Mononuclear cell (primary cell): ENCODE measurements around the gene TMEM250. TPM values are rescaled to one million over a fixed set of nuclear protein-coding genes. Genes with fewer than 3 reads are reported as not detected.
"Not testable (repeated sequence)": the region's sequence is repeated elsewhere in the genome, so short reads cannot be mapped to it uniquely, and the experiment has no call there.

Experiments
- H3K27me3 ChIP-seq: 2 replicates; pipeline ENCODE4 v1.6.0; 2011; ENCODE audit warnings: low read length, control low read depth; ENCODE audit not compliant: insufficient read depth
- H3K4me1 ChIP-seq: 2 replicates; pipeline ENCODE4 v1.5.1; 2011; ENCODE audit warnings: mild to moderate bottlenecking, low read length, control low read depth; ENCODE audit not compliant: insufficient read depth
- H3K4me3 ChIP-seq: 2 replicates; pipeline ENCODE4 v1.5.1; 2011; ENCODE audit warnings: mild to moderate bottlenecking, low read length, moderate library complexity
- H3K9me3 ChIP-seq: 2 replicates; pipeline ENCODE4 v1.5.1; 2011; ENCODE audit warnings: low read depth, mild to moderate bottlenecking, control low read depth, low read length
- total RNA-seq: library from RNA; depleted of rRNA; stranded (reverse); fragments of >200 nt; gene quantifications from one replicate; pipeline ENCODE4 v1.2.3, GENCODE V29; 2012

TMEM250 gene
- total RNA-seq, 1 donor, result 5.6 TPM

DNA sequence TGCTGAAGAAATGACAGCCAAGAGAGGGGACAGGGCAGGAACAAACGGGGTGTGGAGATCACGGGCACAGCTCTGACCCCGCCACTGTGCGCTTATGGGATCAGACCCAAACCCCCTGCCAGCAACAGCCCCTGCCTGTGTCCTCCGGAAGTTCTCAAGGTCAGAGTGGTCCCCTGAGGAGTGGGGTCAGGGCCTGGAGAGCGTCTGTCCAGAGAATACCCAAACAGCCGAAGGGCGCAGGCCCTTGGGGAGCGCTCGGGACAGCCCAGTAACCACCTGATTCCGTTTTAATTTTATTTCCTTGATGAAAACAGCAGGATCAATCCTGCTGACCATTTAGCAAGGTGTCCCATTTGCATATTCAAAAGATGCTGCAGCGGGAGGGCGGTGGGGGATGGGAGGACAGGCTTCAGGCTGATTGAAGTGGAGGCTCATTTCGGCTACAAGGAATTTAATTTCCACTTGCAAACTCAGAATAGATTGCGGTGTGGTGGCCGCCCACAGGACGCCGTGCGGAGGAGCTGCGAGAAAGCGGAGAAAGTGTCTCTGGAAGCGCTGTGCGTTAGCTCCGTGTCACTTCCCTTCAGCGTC, 32.6 kb upstream of the TMEM250 start:
- no peaks in the 10 kb centered on the region for H3K27me3 ChIP-seq

GRCh38 chr9:136150664-136151213, 32.1 kb upstream of the TMEM250 start:
- H3K27me3 ChIP-seq, H3K9me3 ChIP-seq, H3K4me3 ChIP-seq, H3K4me1 ChIP-seq: not testable (repeated sequence)

More for the DNA sequence above, 32.6 kb upstream of the TMEM250 start:
- Histone ChIP-seq H3K4me1 (no peaks in the 10 kb centered on the region), H3K4me3 (no peak overlapping the region), H3K9me3 (no peaks in the 10 kb centered on the region)

DNA sequence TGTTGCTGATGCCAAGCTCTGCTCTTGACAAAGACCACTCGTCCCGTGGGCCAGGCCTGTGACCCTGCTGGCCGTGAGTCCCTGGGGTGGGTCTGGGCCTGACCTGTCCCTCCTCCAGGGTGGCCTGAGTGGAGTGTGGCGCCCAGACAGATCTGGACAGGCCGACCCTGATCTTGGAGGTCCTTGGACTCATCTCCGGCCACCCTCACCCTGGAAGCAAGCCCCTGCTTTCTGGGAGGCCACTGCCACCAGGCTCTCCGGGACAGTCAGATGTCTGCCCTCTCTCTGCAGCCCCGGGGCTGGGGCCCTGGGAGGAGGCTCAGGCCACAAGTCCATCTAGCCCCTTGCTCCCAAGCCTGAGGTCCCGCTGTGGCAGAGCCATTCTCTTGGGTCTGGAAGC, 31.2 kb upstream of the TMEM250 start:
- H3K4me3 ChIP-seq, result no peak overlapping the region
- H3K4me1 ChIP-seq, result no peaks in the 10 kb centered on the region
- no peaks in the 10 kb centered on the region for H3K9me3 ChIP-seq
- H3K27me3 ChIP-seq, result no peaks in the 10 kb centered on the region

GRCh38 chr9:136149337-136149736, 30.7 kb upstream of the TMEM250 start:
- no peaks in the 10 kb centered on the region for H3K27me3 ChIP-seq
- H3K9me3 ChIP-seq, result no peaks in the 10 kb centered on the region
- no peaks in the 10 kb centered on the region for H3K4me1 ChIP-seq
- no peak overlapping the region for H3K4me3 ChIP-seq

DNA sequence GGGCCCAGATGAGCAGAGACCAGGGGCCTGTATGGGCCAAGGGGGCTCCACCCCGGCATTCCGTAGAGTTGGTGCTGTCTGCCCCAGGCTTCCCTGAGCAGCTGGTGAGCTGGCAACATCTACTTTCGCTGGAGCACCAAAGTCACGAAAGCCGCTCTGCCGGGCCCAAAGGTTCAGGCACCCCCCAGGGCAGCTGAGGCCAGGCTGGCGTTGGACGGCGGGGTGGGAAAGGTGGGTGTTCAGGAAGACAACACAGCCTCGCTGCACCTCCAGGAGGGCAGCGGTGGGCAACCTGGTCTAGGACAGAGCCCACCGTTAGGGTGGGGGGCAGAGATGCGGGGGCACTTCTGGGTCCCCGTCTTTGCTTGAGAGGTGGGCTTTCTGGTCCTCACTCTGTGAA, 30.1 kb upstream of the TMEM250 start:
- no peaks in the 10 kb centered on the region for H3K9me3 ChIP-seq
- no peaks in the 10 kb centered on the region for H3K27me3 ChIP-seq
- no peaks in the 10 kb centered on the region for H3K4me1 ChIP-seq
- no peak overlapping the region for H3K4me3 ChIP-seq

GRCh38 chr9:136147890-136148714, 29.4 kb upstream of the TMEM250 start:
- Histone ChIP-seq H3K4me1 (no peaks in the 10 kb centered on the region), H3K4me3 (no peak overlapping the region), H3K27me3 (no peaks in the 10 kb centered on the region), H3K9me3 (no peaks in the 10 kb centered on the region)

DNA sequence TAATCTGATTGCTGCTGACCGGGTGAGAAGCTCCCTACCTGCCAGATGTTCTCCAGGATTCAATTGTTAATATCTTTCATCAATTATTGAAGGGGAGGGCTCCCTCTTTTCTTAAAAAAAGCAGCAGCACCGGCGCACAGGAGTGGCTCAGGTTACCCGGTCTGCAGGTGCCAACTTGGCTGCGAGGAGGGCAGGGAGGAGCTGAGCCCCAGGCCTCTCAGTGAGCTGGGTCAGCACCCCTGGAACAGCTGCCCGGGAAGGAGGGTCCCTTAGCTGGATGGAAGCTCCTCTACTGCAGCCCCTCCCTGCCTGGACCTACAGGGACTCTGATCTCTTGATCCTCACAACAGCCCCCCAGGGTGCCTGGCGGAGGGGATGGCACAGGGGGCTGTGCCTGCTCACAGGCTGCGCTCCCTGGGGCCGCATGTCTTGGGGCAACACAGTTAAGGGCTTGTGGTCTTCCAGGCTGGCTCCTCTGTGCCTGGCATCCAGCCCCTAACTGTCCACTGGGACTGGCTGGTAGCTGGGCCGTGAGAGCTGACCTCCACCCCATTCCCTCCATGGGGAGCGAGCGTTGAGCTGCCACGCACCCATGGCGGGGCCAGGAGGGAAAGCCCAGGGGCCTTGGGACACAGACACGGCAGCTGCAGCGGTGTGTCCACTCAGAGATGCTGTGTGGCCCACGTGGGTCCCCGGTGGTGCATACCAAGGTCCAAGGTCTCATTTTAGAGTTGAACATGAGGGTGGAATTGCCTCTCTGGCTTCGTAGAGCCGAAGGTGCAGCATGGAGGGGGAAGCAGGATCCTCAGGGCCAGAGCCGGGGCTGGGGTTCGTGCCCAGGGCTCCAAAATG, 28.6 kb upstream of the TMEM250 start:
- Histone ChIP-seq H3K4me1 (no peaks in the 10 kb centered on the region), H3K27me3 (no peaks in the 10 kb centered on the region), H3K9me3 (no peaks in the 10 kb centered on the region), H3K4me3 (no peak overlapping the region)

GRCh38 chr9:136146126-136147037, 27.7 kb upstream of the TMEM250 start:
- Histone ChIP-seq H3K4me3 (no peak overlapping the region), H3K4me1 (no peaks in the 10 kb centered on the region), H3K9me3 (no peaks in the 10 kb centered on the region), H3K27me3 (no peaks in the 10 kb centered on the region)

DNA sequence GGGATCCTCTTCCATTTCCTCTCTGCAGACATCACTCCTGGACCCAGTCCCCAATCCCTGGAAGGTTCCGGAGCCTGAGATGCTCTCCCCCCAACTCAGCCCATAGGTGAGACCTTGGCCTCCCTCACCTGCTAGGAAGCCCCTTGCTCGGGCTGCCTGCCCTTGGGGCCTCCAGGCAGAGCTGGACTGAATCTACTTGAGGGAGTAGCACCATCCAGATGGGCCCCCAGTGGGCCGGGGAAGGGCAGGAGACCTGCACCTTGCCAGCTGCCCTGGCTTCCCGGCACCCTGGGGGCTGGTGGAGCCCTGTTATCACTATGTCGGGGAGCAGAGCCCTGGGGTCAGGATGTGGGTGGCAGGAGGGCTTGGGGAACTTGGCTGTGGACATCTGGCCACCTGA, 26.9 kb upstream of the TMEM250 start:
- Histone ChIP-seq H3K4me3 (no peak overlapping the region), H3K4me1 (no peaks in the 10 kb centered on the region), H3K9me3 (no peaks in the 10 kb centered on the region), H3K27me3 (no peaks in the 10 kb centered on the region)

GRCh38 chr9:136144450-136144849, 25.8 kb upstream of the TMEM250 start:
- Histone ChIP-seq H3K4me3 (no peak overlapping the region), H3K27me3 (no peaks in the 10 kb centered on the region), H3K4me1 (no peaks in the 10 kb centered on the region), H3K9me3 (no peaks in the 10 kb centered on the region)

- H3K4me1 ChIP-seq, result no peaks in the 10 kb centered on the region
- H3K9me3 ChIP-seq, result no peaks in the 10 kb centered on the region
- H3K4me3 ChIP-seq, result no peak overlapping the region
- no peaks in the 10 kb centered on the region for H3K27me3 ChIP-seq
Observed at GRCh38 chr9:136143215-136144001, 24.7 kb upstream of the TMEM250 start.

GRCh38 chr9:136142859-136143214, 24.2 kb upstream of the TMEM250 start:
- Histone ChIP-seq H3K4me1 (no peaks in the 10 kb centered on the region), H3K9me3 (no peaks in the 10 kb centered on the region), H3K4me3 (no peak overlapping the region), H3K27me3 (no peaks in the 10 kb centered on the region)

DNA sequence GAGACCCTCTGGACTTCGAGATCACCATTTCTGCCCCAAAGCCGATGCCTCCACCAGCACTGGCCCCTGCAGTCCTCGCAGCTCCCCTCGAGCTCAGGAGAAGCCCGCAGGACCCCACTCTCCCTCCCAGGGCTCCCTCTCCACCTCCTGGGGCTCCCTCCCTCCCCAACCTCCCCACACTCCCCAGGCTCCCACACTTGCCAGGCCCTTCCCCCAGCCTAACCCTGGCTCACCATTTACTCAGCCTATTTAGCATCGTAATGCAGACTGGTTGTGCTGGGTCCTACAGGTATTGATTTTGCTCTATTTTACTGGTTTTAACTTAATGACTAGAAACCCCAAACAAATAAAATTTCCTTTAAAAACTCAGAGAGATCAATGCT, 23.7 kb upstream of the TMEM250 start:
- H3K4me3 ChIP-seq, result no peak overlapping the region
- H3K4me1 ChIP-seq, result no peaks in the 10 kb centered on the region
- no peaks in the 10 kb centered on the region for H3K9me3 ChIP-seq
- H3K27me3 ChIP-seq, result no peaks in the 10 kb centered on the region
